Neural cell (in vitro differentiated cells): ENCODE measurements around the gene AHRR. TPM values are rescaled to one million over a fixed set of nuclear protein-coding genes. Genes with fewer than 3 reads are reported as not detected.
"Not testable (repeated sequence)": the region's sequence is repeated elsewhere in the genome, so short reads cannot be mapped to it uniquely, and the experiment has no call there.

ENCODE experiments used
- H2AFZ ChIP-seq: fragments of 200-600, 300-800 bp; sonication (generic), shearing (Covaris generic); 2 replicates; pipeline ENCODE4 v1.6.0; 2014; ENCODE audit warnings: low read depth, mild to moderate bottlenecking, antibody characterized with exemption, low read length, moderate library complexity
- H3F3A ChIP-seq: fragments of 200-600 bp; shearing (Covaris generic); 2 replicates; pipeline ENCODE4 v1.6.1; 2016; ENCODE audit warnings: mild to moderate bottlenecking, moderate library complexity, mixed read lengths, antibody characterized with exemption, low read length; ENCODE audit not compliant: insufficient read depth, poor library complexity, severe bottlenecking
- H3K27ac ChIP-seq: fragments of 200-600, 300-800 bp; sonication (generic), shearing (Covaris generic); 2 replicates; pipeline ENCODE4 v1.5.1; 2014; ENCODE audit warnings: mild to moderate bottlenecking, low read length, moderate library complexity
- H3K27me3 ChIP-seq: fragments of 300-800, 200-600 bp; sonication (generic), shearing (Covaris generic); 2 replicates; pipeline ENCODE4 v1.6.0; 2014; ENCODE audit warnings: mild to moderate bottlenecking, low read depth, low read length, moderate library complexity; ENCODE audit not compliant: insufficient read depth
- H3K36me3 ChIP-seq: fragments of 300-800, 200-600 bp; sonication (generic), shearing (Covaris generic); 2 replicates; pipeline ENCODE4 v1.5.1; 2014; ENCODE audit warnings: mild to moderate bottlenecking, antibody characterized with exemption, low read length, moderate library complexity; ENCODE audit not compliant: insufficient read depth
- H3K4me2 ChIP-seq: fragments of 300-800, 200-600 bp; sonication (generic), shearing (Covaris generic); 2 replicates; pipeline ENCODE4 v1.6.0; 2014; ENCODE audit warnings: mild to moderate bottlenecking, low read length
- H3K4me3 ChIP-seq: fragments of 300-800, 200-600 bp; sonication (generic), shearing (Covaris generic); 2 replicates; pipeline ENCODE4 v1.5.1; 2014; ENCODE audit warnings: mild to moderate bottlenecking, low read length, moderate library complexity
- H3K79me2 ChIP-seq: fragments of 200-600 bp; shearing (Covaris generic); replicated peaks from 2 replicates; pipeline ENCODE4 v1.6.0; 2014; ENCODE audit warnings: mild to moderate bottlenecking, low read length, moderate library complexity; ENCODE audit not compliant: insufficient read depth
- H3K9ac ChIP-seq: fragments of 300-800, 200-600 bp; sonication (generic), shearing (Covaris generic); 2 replicates; pipeline ENCODE4 v1.6.1; 2016; ENCODE audit warnings: mild to moderate bottlenecking, low read length, mixed read lengths
- H3K9me2 ChIP-seq: fragments of 200-600 bp; shearing (Covaris generic); 2 replicates; pipeline ENCODE4 v1.6.1; 2016; ENCODE audit warnings: mild to moderate bottlenecking, low read length, mixed read lengths; ENCODE audit not compliant: insufficient read depth
- H3K9me3 ChIP-seq: fragments of 200-600, 300-800 bp; sonication (generic), shearing (Covaris generic); 2 replicates; pipeline ENCODE4 v1.6.1; 2016; ENCODE audit warnings: mild to moderate bottlenecking, mixed run types, low read length, moderate library complexity, mixed read lengths
- H4K20me1 ChIP-seq: fragments of 200-600 bp; shearing (Covaris generic); 2 replicates; pipeline ENCODE4 v1.6.1; 2016; ENCODE audit warnings: mild to moderate bottlenecking, mixed run types; ENCODE audit not compliant: insufficient read depth
- EP300 ChIP-seq: fragments of 450-650 bp; conservative IDR thresholded peaks from 2 replicates; pipeline ENCODE4 v1.6.1; 2014; ENCODE audit warnings: antibody characterized with exemption, mild to moderate bottlenecking, moderate library complexity; ENCODE audit not compliant: poor library complexity, severe bottlenecking
- EZH2 ChIP-seq: fragments of 200-600, 300-800 bp; shearing (Covaris generic), sonication (generic); IDR thresholded peaks from 2 replicates; pipeline ENCODE4 v1.6.1; 2014; ENCODE audit warnings: antibody characterized with exemption, low read length, borderline replicate concordance, mild to moderate bottlenecking; ENCODE audit not compliant: insufficient read depth, poor library complexity, severe bottlenecking
- MXI1 ChIP-seq: fragments of 450-650 bp; conservative IDR thresholded peaks from 2 replicates; pipeline ENCODE4 v1.6.1; 2014; ENCODE audit warnings: antibody characterized with exemption, mild to moderate bottlenecking; ENCODE audit not compliant: poor library complexity, severe bottlenecking
- POLR2AphosphoS5 ChIP-seq: IDR thresholded peaks from 2 replicates; pipeline ENCODE4 v1.6.1; 2012
- RAD21 ChIP-seq: fragments of 450-650 bp; conservative IDR thresholded peaks from 2 replicates; pipeline ENCODE4 v1.6.1; 2014; ENCODE audit warnings: antibody characterized with exemption, mild to moderate bottlenecking, moderate library complexity
- SMC3 ChIP-seq: fragments of 450-650 bp; conservative IDR thresholded peaks from 2 replicates; pipeline ENCODE4 v1.6.1; 2014; ENCODE audit warnings: antibody characterized with exemption, mild to moderate bottlenecking, moderate library complexity; ENCODE audit not compliant: poor library complexity
- TAF1 ChIP-seq: IDR thresholded peaks from 2 replicates; pipeline ENCODE4 v1.6.1; 2012; ENCODE audit warnings: low read depth
- polyA plus RNA-seq: library from polyadenylated mRNA; depleted of rRNA; stranded (reverse); fragments of >200 nt; gene quantifications from 2 replicates; pipeline ENCODE4 v1.2.3, GENCODE V29; 2014
- TF ChIP-seq, protein P1 (sequence below): IDR thresholded peaks from 2 replicates; pipeline ENCODE4 v1.6.1; 2012; ENCODE audit warnings: borderline replicate concordance
- TF ChIP-seq, protein P2 (sequence below): fragments of 450-650 bp; IDR thresholded peaks from 2 replicates; pipeline ENCODE4 v1.5.1; 2014; ENCODE audit warnings: antibody characterized with exemption, mild to moderate bottlenecking, moderate library complexity; ENCODE audit not compliant: poor library complexity, severe bottlenecking

Gene AHRR
- polyA plus RNA-seq, 1 donor from 2014 or later, result 0.26 TPM

DNA sequence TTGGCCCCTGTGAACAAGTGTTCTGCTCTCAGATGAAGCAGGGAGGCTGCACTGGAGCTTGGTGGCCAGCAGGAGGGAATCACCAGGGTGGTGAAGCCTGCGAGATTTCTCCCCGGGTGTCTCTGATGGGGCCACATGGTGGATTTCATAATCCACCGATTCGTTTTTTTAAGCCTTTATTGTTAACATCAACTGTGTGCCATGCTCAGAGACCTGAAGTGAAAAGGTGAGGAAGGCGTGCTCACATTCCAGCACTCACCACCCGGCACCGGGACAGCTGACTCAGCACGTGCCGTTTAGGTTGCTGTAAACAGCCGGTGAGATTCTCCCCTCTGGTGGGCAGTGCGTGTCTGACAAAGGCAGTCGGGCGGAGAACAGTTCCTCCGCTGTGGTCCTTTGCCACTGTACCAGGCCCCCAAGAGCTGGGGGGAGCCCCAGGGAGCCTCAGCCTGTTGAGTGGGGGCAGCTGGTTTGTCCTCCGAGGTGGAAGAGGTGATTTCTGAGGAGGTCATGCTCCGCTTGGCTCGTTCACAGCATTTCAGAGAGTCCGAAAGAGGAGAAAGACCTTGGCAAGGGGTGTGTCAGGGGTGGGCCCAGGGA is 12.7 kb upstream of the AHRR start:
- no peak overlapping the region for H2AFZ ChIP-seq
- H4K20me1 ChIP-seq, result no peaks in the 10 kb centered on the region
- no peaks in the 10 kb centered on the region for H3K79me2 ChIP-seq

DNA sequence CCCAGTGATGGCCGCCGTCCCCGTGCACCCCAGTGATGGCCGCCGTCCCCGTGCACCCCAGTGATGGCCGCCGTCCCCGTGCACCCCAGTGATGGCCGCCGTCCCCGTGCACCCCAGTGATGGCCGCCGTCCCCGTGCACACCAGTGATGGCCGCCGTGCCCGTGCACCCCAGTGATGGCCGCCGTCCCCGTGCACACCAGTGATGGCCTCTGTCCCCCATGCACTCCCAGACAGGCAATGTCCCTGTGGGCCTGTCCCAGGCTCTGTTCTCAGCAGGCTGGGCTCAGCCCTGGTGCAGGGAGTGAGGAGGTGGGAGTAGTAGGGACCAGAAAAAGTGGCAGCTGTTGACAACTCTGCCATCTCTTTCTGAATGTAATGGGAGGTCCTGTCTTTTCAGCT is 11.7 kb upstream of the AHRR start:
- not testable (repeated sequence) for H4K20me1 ChIP-seq, H3K36me3 ChIP-seq, H3K79me2 ChIP-seq

More for the DNA sequence above, 12.7 kb upstream of the AHRR start:
- no peaks in the 10 kb centered on the region for H3K9me2 ChIP-seq
- no peaks in the 10 kb centered on the region for H3K36me3 ChIP-seq
- H3K27ac ChIP-seq, result no peak overlapping the region
- H3K27me3 ChIP-seq, result no peaks in the 10 kb centered on the region
- H3K4me3 ChIP-seq, result no peak overlapping the region
- H3K9ac ChIP-seq, result no peak overlapping the region
- no peaks in the 10 kb centered on the region for H3F3A ChIP-seq
- no peak overlapping the region for H3K4me2 ChIP-seq
- no peaks in the 10 kb centered on the region for H3K9me3 ChIP-seq
- TF ChIP-seq MXI1, result no peak
- TF ChIP-seq RAD21, result no peak
- no peak for TF ChIP-seq EP300
- no peak for TF ChIP-seq POLR2AphosphoS5
- TF ChIP-seq, protein P1, sequence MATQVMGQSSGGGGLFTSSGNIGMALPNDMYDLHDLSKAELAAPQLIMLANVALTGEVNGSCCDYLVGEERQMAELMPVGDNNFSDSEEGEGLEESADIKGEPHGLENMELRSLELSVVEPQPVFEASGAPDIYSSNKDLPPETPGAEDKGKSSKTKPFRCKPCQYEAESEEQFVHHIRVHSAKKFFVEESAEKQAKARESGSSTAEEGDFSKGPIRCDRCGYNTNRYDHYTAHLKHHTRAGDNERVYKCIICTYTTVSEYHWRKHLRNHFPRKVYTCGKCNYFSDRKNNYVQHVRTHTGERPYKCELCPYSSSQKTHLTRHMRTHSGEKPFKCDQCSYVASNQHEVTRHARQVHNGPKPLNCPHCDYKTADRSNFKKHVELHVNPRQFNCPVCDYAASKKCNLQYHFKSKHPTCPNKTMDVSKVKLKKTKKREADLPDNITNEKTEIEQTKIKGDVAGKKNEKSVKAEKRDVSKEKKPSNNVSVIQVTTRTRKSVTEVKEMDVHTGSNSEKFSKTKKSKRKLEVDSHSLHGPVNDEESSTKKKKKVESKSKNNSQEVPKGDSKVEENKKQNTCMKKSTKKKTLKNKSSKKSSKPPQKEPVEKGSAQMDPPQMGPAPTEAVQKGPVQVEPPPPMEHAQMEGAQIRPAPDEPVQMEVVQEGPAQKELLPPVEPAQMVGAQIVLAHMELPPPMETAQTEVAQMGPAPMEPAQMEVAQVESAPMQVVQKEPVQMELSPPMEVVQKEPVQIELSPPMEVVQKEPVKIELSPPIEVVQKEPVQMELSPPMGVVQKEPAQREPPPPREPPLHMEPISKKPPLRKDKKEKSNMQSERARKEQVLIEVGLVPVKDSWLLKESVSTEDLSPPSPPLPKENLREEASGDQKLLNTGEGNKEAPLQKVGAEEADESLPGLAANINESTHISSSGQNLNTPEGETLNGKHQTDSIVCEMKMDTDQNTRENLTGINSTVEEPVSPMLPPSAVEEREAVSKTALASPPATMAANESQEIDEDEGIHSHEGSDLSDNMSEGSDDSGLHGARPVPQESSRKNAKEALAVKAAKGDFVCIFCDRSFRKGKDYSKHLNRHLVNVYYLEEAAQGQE, result no peak
- TF ChIP-seq SMC3, result no peak
- TF ChIP-seq, protein P2, sequence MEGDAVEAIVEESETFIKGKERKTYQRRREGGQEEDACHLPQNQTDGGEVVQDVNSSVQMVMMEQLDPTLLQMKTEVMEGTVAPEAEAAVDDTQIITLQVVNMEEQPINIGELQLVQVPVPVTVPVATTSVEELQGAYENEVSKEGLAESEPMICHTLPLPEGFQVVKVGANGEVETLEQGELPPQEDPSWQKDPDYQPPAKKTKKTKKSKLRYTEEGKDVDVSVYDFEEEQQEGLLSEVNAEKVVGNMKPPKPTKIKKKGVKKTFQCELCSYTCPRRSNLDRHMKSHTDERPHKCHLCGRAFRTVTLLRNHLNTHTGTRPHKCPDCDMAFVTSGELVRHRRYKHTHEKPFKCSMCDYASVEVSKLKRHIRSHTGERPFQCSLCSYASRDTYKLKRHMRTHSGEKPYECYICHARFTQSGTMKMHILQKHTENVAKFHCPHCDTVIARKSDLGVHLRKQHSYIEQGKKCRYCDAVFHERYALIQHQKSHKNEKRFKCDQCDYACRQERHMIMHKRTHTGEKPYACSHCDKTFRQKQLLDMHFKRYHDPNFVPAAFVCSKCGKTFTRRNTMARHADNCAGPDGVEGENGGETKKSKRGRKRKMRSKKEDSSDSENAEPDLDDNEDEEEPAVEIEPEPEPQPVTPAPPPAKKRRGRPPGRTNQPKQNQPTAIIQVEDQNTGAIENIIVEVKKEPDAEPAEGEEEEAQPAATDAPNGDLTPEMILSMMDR, result no peak
- TF ChIP-seq EZH2, result no peak
- TF ChIP-seq TAF1, result no peak

DNA sequence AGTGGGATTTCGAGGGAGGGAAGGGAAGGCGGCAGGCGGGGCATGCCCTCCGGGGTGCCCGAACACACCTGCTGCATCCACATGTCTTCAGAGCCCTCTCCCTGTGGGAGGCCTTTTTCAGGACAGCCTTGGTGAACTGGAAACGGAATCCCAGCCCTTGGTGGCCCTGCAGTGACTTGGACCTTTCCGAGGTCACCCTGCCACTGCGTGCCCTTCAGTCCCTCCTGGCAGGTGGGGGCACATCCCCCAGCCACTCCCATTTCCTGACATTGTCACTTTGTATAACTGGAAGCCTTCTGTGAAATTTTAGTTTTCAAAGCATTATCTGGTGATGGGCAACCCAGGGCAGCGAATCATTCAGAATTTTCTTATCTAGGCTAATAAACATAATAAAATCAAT is 11.0 kb upstream of the AHRR start:
- Histone ChIP-seq H3K9ac (no peak overlapping the region), H4K20me1 (no peaks in the 10 kb centered on the region), H2AFZ (no peak overlapping the region), H3F3A (no peaks in the 10 kb centered on the region), H3K79me2 (no peaks in the 10 kb centered on the region), H3K27me3 (no peaks in the 10 kb centered on the region), H3K36me3 (no peaks in the 10 kb centered on the region), H3K9me3 (no peaks in the 10 kb centered on the region), H3K9me2 (no peaks in the 10 kb centered on the region), H3K27ac (no peak overlapping the region), H3K4me3 (no peak overlapping the region), H3K4me2 (no peak overlapping the region)
- TF ChIP-seq, protein P2, result no peak
- TF ChIP-seq POLR2AphosphoS5 (no peak), MXI1 (no peak), EP300 (no peak), EZH2 (no peak), TAF1 (no peak), SMC3 (no peak)
- TF ChIP-seq, protein P1, result no peak

More for the DNA sequence above, 11.7 kb upstream of the AHRR start:
- H3K9me3 ChIP-seq, H3K4me2 ChIP-seq, H3K4me3 ChIP-seq, H3K9ac ChIP-seq, H3K27ac ChIP-seq, H3K9me2 ChIP-seq, H2AFZ ChIP-seq, H3K27me3 ChIP-seq, H3F3A ChIP-seq: not testable (repeated sequence)
